Smooth muscle cell (in vitro differentiated cells): Measurements from ENCODE around the gene PGM2L1. TPM values are rescaled to one million over a fixed set of nuclear protein-coding genes. Genes with fewer than 3 reads are reported as not detected.

ENCODE experiments used
- DNase-seq: peaks from one replicate; lab custom pipeline; 2025; ENCODE audit not compliant: unreplicated experiment; lab: John Stamatoyannopoulos, UW
- H2AFZ ChIP-seq: fragments of 200-600 bp; sonication (generic); 2 replicates; pipeline ENCODE4 v1.6.0; 2016; ENCODE audit warnings: antibody characterized with exemption, low read depth, mild to moderate bottlenecking
- H3F3A ChIP-seq: fragments of 200-600 bp; sonication (generic); 2 replicates; pipeline ENCODE4 v1.6.0; 2017; ENCODE audit warnings: antibody characterized with exemption, low read depth
- H3K27ac ChIP-seq: fragments of 200-600 bp; sonication (generic); 2 replicates; pipeline ENCODE4 v1.5.1; 2016; ENCODE audit warnings: low read depth, mild to moderate bottlenecking
- H3K27me3 ChIP-seq: fragments of 200-600 bp; sonication (generic); 2 replicates; pipeline ENCODE4 v1.6.1; 2016; ENCODE audit warnings: low read depth, mild to moderate bottlenecking
- H3K36me3 ChIP-seq: fragments of 200-600 bp; sonication (generic); 2 replicates; pipeline ENCODE4 v1.5.1; 2016; ENCODE audit warnings: low read depth
- H3K4me1 ChIP-seq: fragments of 200-600 bp; sonication (generic); 2 replicates; pipeline ENCODE4 v1.5.1; 2016; ENCODE audit warnings: low read depth
- H3K4me2 ChIP-seq: fragments of 200-600 bp; sonication (generic); 2 replicates; pipeline ENCODE4 v1.6.0; 2016; ENCODE audit warnings: mild to moderate bottlenecking
- H3K4me3 ChIP-seq: fragments of 200-600 bp; sonication (generic); 2 replicates; pipeline ENCODE4 v1.5.1; 2016; ENCODE audit warnings: mild to moderate bottlenecking
- H3K79me2 ChIP-seq: fragments of 200-600 bp; sonication (generic); 2 replicates; pipeline ENCODE4 v1.6.0; 2016; ENCODE audit warnings: low read depth, mild to moderate bottlenecking
- H3K9ac ChIP-seq: fragments of 200-600 bp; sonication (generic); 2 replicates; pipeline ENCODE4 v1.6.0; 2016; ENCODE audit warnings: low read depth
- H3K9me3 ChIP-seq: fragments of 200-600 bp; sonication (generic); replicated peaks from 2 replicates; pipeline ENCODE4 v1.5.1; 2016; ENCODE audit warnings: low read depth
- H4K20me1 ChIP-seq: fragments of 200-600 bp; sonication (generic); 2 replicates; pipeline ENCODE4 v1.6.0; 2016; ENCODE audit warnings: low read depth
- CTCF ChIP-seq: fragments of 200-600 bp; sonication (generic); IDR thresholded peaks from 2 replicates; pipeline ENCODE4 v1.5.1; 2017; ENCODE audit warnings: borderline replicate concordance, mild to moderate bottlenecking, antibody characterized with exemption; ENCODE audit not compliant: insufficient read depth, poor library complexity, severe bottlenecking
- WGBS: methylation state at CpG from one replicate; pipeline ENCODE4 v1.1.7; 2016; ENCODE audit warnings: low lambda C conversion rate; 5-methylcytosine and 5-hydroxymethylcytosine counted together
- polyA plus RNA-seq: library from polyadenylated mRNA; unstranded; fragments of >200 nt; fragmentation: Nextera tagmentation; extraction: Ambion mirVana; gene quantifications from 2 replicates; pipeline ENCODE4 v1.2.1, GENCODE V29; 2016
- total RNA-seq: library from RNA; depleted of rRNA; stranded (reverse); fragments of >200 nt; gene quantifications from 2 replicates; pipeline ENCODE4 v1.2.3, GENCODE V29; 2014

PGM2L1 gene
- total and polyA plus RNA-seq, 2 experiments from 2014 or later = 6.7 to 17.5 TPM

- H3F3A ChIP-seq = no peaks in the 10 kb centered on the region
- peak; percentile 78 for TF ChIP-seq CTCF
- no peaks in the 10 kb centered on the region for H3K36me3 ChIP-seq
- peaks cover 15% of the 10 kb centered on the region for H4K20me1 ChIP-seq
- no peak overlapping the region for H3K9ac ChIP-seq
- peaks cover 5% of the 10 kb centered on the region for H3K79me2 ChIP-seq
- 2% methylated on average over 2 of the region's 2 CpGs for WGBS
- no peaks in the 10 kb centered on the region for H3K27me3 ChIP-seq
- H3K4me1 ChIP-seq = no peaks in the 10 kb centered on the region
- no peak overlapping the region for H3K27ac ChIP-seq
- H3K4me3 ChIP-seq = no peak overlapping the region
- H2AFZ ChIP-seq = no peak overlapping the region
- H3K9me3 ChIP-seq = no peaks in the 10 kb centered on the region
- DNase-seq = no peak
- H3K4me2 ChIP-seq = no peak overlapping the region
Measured at GRCh38 chr11:74388678-74389327, 9.4 kb downstream of the PGM2L1 start.

GRCh38 chr11:74384641-74385040 is 13.6 kb downstream of the PGM2L1 start:
- Histone ChIP-seq H3K27ac (no peak overlapping the region), H3K4me2 (no peak overlapping the region), H3K4me1 (no peaks in the 10 kb centered on the region), H3F3A (no peaks in the 10 kb centered on the region), H3K4me3 (no peak overlapping the region), H3K9me3 (no peaks in the 10 kb centered on the region), H2AFZ (no peak overlapping the region), H3K79me2 (peaks cover 8% of the 10 kb centered on the region), H4K20me1 (peaks cover 17% of the 10 kb centered on the region), H3K36me3 (no peaks in the 10 kb centered on the region), H3K27me3 (no peaks in the 10 kb centered on the region), H3K9ac (no peak overlapping the region)
- 92% methylated on average over 3 of the region's 3 CpGs for WGBS
- DNase-seq = no peak
- no peak for TF ChIP-seq CTCF

GRCh38 chr11:74380746-74381439 is 17.3 kb downstream of the PGM2L1 start:
- Histone ChIP-seq H4K20me1 (peaks cover 14% of the 10 kb centered on the region), H3K36me3 (no peaks in the 10 kb centered on the region), H3K4me2 (no peak overlapping the region), H3K27me3 (no peaks in the 10 kb centered on the region), H2AFZ (no peak overlapping the region), H3K9ac (no peak overlapping the region), H3F3A (no peaks in the 10 kb centered on the region), H3K79me2 (peaks cover 8% of the 10 kb centered on the region), H3K4me1 (no peaks in the 10 kb centered on the region), H3K27ac (no peak overlapping the region), H3K9me3 (no peaks in the 10 kb centered on the region), H3K4me3 (no peak overlapping the region)
- WGBS = 93% methylated on average over 1 of the region's 1 CpG
- no peak for TF ChIP-seq CTCF
- DNase-seq = no peak

- H3K36me3 ChIP-seq = no peaks in the 10 kb centered on the region
- H3K27me3 ChIP-seq = no peaks in the 10 kb centered on the region
- no peak overlapping the region for H3K4me2 ChIP-seq
- no peak overlapping the region for H2AFZ ChIP-seq
- no peaks in the 10 kb centered on the region for H3K4me1 ChIP-seq
- 98% methylated on average over 3 of the region's 3 CpGs for WGBS
- H3K9me3 ChIP-seq = no peaks in the 10 kb centered on the region
- no peak overlapping the region for H3K9ac ChIP-seq
- peaks cover 6% of the 10 kb centered on the region for H4K20me1 ChIP-seq
- no peak overlapping the region for H3K4me3 ChIP-seq
- H3F3A ChIP-seq = no peaks in the 10 kb centered on the region
- DNase-seq = no peak
- no peak overlapping the region for H3K27ac ChIP-seq
- no peaks in the 10 kb centered on the region for H3K79me2 ChIP-seq
- TF ChIP-seq CTCF = no peak
Measured at GRCh38 chr11:74377689-74378088, 20.5 kb downstream of the PGM2L1 start.
